Mucosa of stomach (tissue), 1 donor: ENCODE results near the gene LUZP4.
"Not testable (repeated sequence)": the region's sequence is repeated elsewhere in the genome, so short reads cannot be mapped to it uniquely, and the experiment has no call there.

ENCODE experiments used
- H3K27me3 ChIP-seq: one replicate; pipeline ENCODE4 v1.7.0; 2013; ENCODE audit warnings: mild to moderate bottlenecking, low read length; ENCODE audit not compliant: control insufficient read depth, insufficient read depth
- H3K36me3 ChIP-seq: one replicate; pipeline ENCODE4 v1.7.0; 2013; ENCODE audit warnings: low read length; ENCODE audit not compliant: control insufficient read depth, insufficient read depth
- H3K4me1 ChIP-seq: one replicate; pipeline ENCODE4 v1.7.0; 2013; ENCODE audit warnings: mild to moderate bottlenecking, low read length; ENCODE audit not compliant: control insufficient read depth, insufficient read depth
- H3K4me3 ChIP-seq: one replicate; pipeline ENCODE4 v1.7.0; 2013; ENCODE audit warnings: low read length
- H3K9ac ChIP-seq: one replicate; pipeline ENCODE4 v1.7.0; 2013; ENCODE audit warnings: mild to moderate bottlenecking, low read length, moderate library complexity
- H3K9me3 ChIP-seq: one replicate; pipeline ENCODE4 v1.7.0; 2013; ENCODE audit warnings: mild to moderate bottlenecking, low read length, moderate library complexity; ENCODE audit not compliant: control insufficient read depth
- donor health status: Pancreatic carcinoma.

LUZP4 gene

DNA sequence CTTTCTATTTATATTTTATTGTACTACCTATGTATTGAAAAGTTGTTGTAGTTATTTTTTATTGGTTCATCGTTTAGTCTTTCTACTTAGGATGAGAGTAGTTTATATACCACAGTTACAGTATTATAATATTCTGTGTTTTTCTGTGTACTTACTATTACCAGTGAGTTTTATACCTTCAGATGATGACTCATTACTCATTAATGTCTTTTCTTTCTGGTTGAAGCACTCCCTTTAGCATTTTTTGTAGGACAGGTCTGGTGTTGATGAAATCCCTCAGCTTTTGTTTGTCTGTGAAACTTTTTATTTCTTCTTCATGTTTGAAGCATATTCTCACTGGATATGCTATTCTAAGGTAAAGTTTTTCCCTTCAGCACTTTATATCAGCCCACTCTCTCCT, 7.7 kb downstream of the LUZP4 start:
- no peaks in the 10 kb centered on the region for H3K27me3 ChIP-seq
- H3K9ac ChIP-seq = no peak overlapping the region
- H3K4me3 ChIP-seq = no peak overlapping the region
- no peaks in the 10 kb centered on the region for H3K9me3 ChIP-seq
- no peaks in the 10 kb centered on the region for H3K36me3 ChIP-seq
- H3K4me1 ChIP-seq = no peaks in the 10 kb centered on the region

- no peak overlapping the region for H3K4me3 ChIP-seq
- H3K27me3 ChIP-seq = no peaks in the 10 kb centered on the region
- H3K4me1 ChIP-seq = no peaks in the 10 kb centered on the region
- H3K9ac ChIP-seq = no peak overlapping the region
- no peaks in the 10 kb centered on the region for H3K36me3 ChIP-seq
- no peaks in the 10 kb centered on the region for H3K9me3 ChIP-seq
Measured at GRCh38 chrX:115311139-115311538, 21.6 kb downstream of the LUZP4 start.

DNA sequence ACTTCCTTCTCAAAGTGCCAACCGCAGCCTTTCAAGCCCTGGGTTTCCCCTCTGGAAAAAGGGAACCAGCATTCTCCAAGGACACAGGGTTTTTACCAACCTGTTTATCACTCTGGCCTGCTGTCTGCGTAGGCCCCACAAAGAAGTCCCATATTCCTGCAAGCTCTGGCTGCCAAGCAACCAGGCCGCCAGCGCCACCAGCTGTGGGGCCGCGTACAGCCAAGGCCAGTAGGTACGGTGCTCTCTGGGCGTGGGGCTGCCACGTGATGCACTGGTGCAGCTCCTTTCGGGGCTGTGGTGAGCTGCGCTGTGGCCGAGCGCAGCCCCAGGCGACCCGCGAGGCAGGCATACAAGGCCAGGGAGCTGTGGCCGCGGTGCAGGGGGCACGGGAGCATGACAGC, 22.1 kb downstream of the LUZP4 start:
- no peaks in the 10 kb centered on the region for H3K36me3 ChIP-seq
- H3K4me1 ChIP-seq = no peaks in the 10 kb centered on the region
- H3K9ac ChIP-seq = no peak overlapping the region
- H3K4me3 ChIP-seq = no peak overlapping the region
- no peaks in the 10 kb centered on the region for H3K9me3 ChIP-seq
- H3K27me3 ChIP-seq = no peaks in the 10 kb centered on the region

DNA sequence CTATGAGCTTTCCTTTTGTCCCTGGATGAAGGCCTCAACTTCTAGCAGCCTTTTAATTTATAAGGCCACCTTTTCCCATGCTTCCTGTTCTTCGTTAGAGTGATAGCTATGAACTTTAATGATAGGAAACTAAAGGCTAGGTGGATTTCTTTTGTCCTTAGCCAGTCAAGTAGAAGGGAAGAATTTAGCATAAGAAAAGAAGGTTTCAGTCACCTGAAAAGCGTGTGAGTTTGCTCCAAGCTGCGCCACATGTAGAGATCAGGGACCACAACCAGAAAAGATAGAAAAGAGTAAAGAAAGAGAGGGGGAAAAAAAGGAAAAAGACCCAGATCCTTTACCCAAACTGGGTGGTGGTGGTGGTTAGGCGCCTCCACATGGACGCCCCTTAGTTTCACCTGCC, 28.6 kb downstream of the LUZP4 start:
- Histone ChIP-seq H3K9ac (no peak overlapping the region), H3K9me3 (no peaks in the 10 kb centered on the region), H3K36me3 (no peaks in the 10 kb centered on the region), H3K27me3 (no peaks in the 10 kb centered on the region), H3K4me3 (no peak overlapping the region), H3K4me1 (no peaks in the 10 kb centered on the region)

GRCh38 chrX:115322375-115322774, 32.9 kb downstream of the LUZP4 start:
- no peaks in the 10 kb centered on the region for H3K27me3 ChIP-seq
- no peak overlapping the region for H3K4me3 ChIP-seq
- no peaks in the 10 kb centered on the region for H3K36me3 ChIP-seq
- H3K4me1 ChIP-seq = no peaks in the 10 kb centered on the region
- H3K9me3 ChIP-seq = no peaks in the 10 kb centered on the region
- no peak overlapping the region for H3K9ac ChIP-seq

DNA sequence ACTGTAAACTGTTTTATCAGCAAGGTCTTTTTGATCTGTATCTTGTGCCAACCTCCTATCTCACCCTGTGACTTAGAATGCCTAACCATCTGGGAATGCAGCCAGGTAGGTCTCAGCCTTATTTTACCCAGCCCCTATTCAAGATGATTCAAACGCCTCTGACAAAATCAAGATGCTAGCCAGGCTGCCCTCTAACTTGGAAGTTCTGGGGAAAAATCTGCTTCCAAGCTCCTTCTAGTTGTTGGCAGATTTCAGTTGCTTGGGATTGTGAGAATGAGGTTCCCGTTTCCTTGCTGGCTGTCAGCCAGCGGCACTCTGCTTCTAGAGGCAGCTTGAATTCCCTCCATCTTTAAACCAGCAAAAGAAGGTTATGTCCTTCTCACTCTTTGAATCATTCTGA, 34.7 kb downstream of the LUZP4 start:
- Histone ChIP-seq H3K4me1 (no peaks in the 10 kb centered on the region), H3K27me3 (no peaks in the 10 kb centered on the region), H3K36me3 (no peaks in the 10 kb centered on the region), H3K4me3 (no peak overlapping the region), H3K9ac (no peak overlapping the region), H3K9me3 (no peaks in the 10 kb centered on the region)

DNA sequence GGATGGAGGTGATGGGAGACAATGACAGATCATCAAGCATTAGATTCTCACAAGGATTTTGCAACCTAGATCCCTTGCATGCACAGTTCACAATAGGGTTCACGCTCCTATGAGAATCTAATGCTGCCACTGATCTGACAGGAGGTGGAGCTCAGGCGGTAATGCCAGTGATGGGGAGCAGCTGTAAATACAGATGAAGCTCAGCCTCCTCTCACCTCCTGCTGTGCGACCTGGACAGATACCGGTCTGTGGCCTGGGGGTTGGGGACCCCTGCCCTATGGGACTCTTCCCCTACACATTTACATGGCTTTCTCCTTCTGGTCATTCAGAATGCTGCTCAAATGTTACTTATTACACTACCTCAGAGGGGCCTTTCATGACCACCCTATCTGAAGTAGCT, 39.8 kb downstream of the LUZP4 start:
- not testable (repeated sequence) for H3K4me3 ChIP-seq, H3K36me3 ChIP-seq, H3K9ac ChIP-seq, H3K27me3 ChIP-seq, H3K4me1 ChIP-seq, H3K9me3 ChIP-seq

- Histone ChIP-seq H3K9ac (no peak overlapping the region), H3K4me1 (no peaks in the 10 kb centered on the region), H3K27me3 (no peaks in the 10 kb centered on the region), H3K4me3 (no peak overlapping the region), H3K9me3 (no peaks in the 10 kb centered on the region), H3K36me3 (no peaks in the 10 kb centered on the region)
Measured at GRCh38 chrX:115330498-115331168, 41.1 kb downstream of the LUZP4 start.

DNA sequence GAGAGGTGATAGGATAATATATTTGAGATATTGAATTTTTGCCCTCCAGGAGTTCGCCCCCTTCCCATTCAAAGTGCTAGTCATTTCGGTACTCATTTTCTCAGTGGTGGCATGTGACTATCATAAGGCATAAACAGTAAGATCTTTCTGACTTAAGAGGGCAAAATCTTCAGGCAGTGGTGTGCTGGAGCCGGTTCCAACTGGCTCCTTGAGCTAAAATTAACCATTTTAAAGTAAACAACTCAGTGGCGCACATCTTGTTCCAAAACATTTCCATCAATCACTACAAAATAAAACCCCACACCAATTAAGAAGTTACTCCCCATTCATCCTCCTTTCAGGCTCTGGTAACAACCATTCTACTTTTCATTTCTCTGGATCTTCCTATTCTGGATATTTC, 43.3 kb downstream of the LUZP4 start:
- Histone ChIP-seq H3K27me3 (no peaks in the 10 kb centered on the region), H3K9ac (no peak overlapping the region), H3K9me3 (no peaks in the 10 kb centered on the region), H3K4me1 (no peaks in the 10 kb centered on the region), H3K36me3 (no peaks in the 10 kb centered on the region), H3K4me3 (no peak overlapping the region)

GRCh38 chrX:115333446-115333845, 43.9 kb downstream of the LUZP4 start:
- H3K9me3 ChIP-seq = no peaks in the 10 kb centered on the region
- no peaks in the 10 kb centered on the region for H3K4me1 ChIP-seq
- H3K4me3 ChIP-seq = no peak overlapping the region
- H3K36me3 ChIP-seq = no peaks in the 10 kb centered on the region
- H3K27me3 ChIP-seq = no peaks in the 10 kb centered on the region
- no peak overlapping the region for H3K9ac ChIP-seq

GRCh38 chrX:115337491-115338144, 48.1 kb downstream of the LUZP4 start:
- no peaks in the 10 kb centered on the region for H3K36me3 ChIP-seq
- no peaks in the 10 kb centered on the region for H3K9me3 ChIP-seq
- H3K27me3 ChIP-seq = no peaks in the 10 kb centered on the region
- no peak overlapping the region for H3K9ac ChIP-seq
- no peak overlapping the region for H3K4me3 ChIP-seq
- no peaks in the 10 kb centered on the region for H3K4me1 ChIP-seq

GRCh38 chrX:115339441-115340025, 50.0 kb downstream of the LUZP4 start:
- Histone ChIP-seq H3K9me3 (no peaks in the 10 kb centered on the region), H3K36me3 (no peaks in the 10 kb centered on the region), H3K4me1 (peaks cover 2% of the 10 kb centered on the region), H3K27me3 (no peaks in the 10 kb centered on the region), H3K9ac (no peak overlapping the region), H3K4me3 (no peak overlapping the region)
